HepG2 (cell line): ENCODE results near the gene C1S. TPM values are rescaled to one million over a fixed set of nuclear protein-coding genes. Genes with fewer than 3 reads are reported as not detected.

Experiments
- AHDC1 ChIP-seq: sonication (generic); formaldehyde crosslinking; IDR thresholded peaks from 2 replicates; pipeline ENCODE4 v1.5.1; 2020; ENCODE audit warnings: mild to moderate bottlenecking, missing genetic modification reagents, borderline replicate concordance
- ARID5B ChIP-seq: IDR thresholded peaks from 2 replicates; pipeline ENCODE4 v1.4.0; 2020; ENCODE audit warnings: mild to moderate bottlenecking, missing genetic modification reagents
- FOXP4 ChIP-seq: sonication (generic); formaldehyde crosslinking; IDR thresholded peaks from 2 replicates; pipeline ENCODE4 v1.4.0; 2020; ENCODE audit warnings: missing genetic modification reagents
- HNRNPLL ChIP-seq: fragments of 200-400 bp; formaldehyde crosslinking; IDR thresholded peaks from 2 replicates; pipeline ENCODE4 v1.6.1; 2017; ENCODE audit warnings: mild to moderate bottlenecking, low read depth, low read length; ENCODE audit not compliant: poor library complexity, severe bottlenecking
- ISX ChIP-seq: sonication (generic); formaldehyde crosslinking; conservative IDR thresholded peaks from 2 replicates; pipeline ENCODE4 v1.5.0; 2020; ENCODE audit warnings: missing genetic modification reagents
- KDM5A ChIP-seq: fragments of 200-600 bp; sonication (generic); IDR thresholded peaks from 2 replicates; pipeline ENCODE4 v1.7.0; 2018; ENCODE audit warnings: antibody characterized with exemption, mild to moderate bottlenecking, low read length, borderline replicate concordance
- KLF9 ChIP-seq: IDR thresholded peaks from 2 replicates; pipeline ENCODE4 v1.6.1; 2016; ENCODE audit warnings: low read depth
- MAFG ChIP-seq: sonication (generic); formaldehyde crosslinking; IDR thresholded peaks from 2 replicates; pipeline ENCODE4 v1.5.1; 2020; ENCODE audit warnings: mild to moderate bottlenecking, missing genetic modification reagents
- MBNL3 ChIP-seq: fragments of 250-450 bp; sonication (Bioruptor Pico); conservative IDR thresholded peaks from 2 replicates; pipeline ENCODE4 v1.8.0; 2022; ENCODE audit warnings: mild to moderate bottlenecking, inconsistent platforms
- NFYB ChIP-seq: sonication (generic); formaldehyde crosslinking; IDR thresholded peaks from 2 replicates; pipeline ENCODE4 v1.4.0; 2020; ENCODE audit warnings: missing genetic modification reagents
- NPAS2 ChIP-seq: sonication (generic); formaldehyde crosslinking; IDR thresholded peaks from 2 replicates; pipeline ENCODE4 v1.8.0; 2022; ENCODE audit warnings: mild to moderate bottlenecking, missing genetic modification reagents, borderline replicate concordance
- PHB2 ChIP-seq: fragments of 450-650 bp; IDR thresholded peaks from 2 replicates; pipeline ENCODE4 v1.6.1; 2018; ENCODE audit not compliant: partially characterized antibody
- SRSF9 ChIP-seq: fragments of 200-400 bp; formaldehyde crosslinking; IDR thresholded peaks from 2 replicates; pipeline ENCODE4 v1.6.1; 2018; ENCODE audit warnings: borderline replicate concordance, mild to moderate bottlenecking, low read depth, low read length; ENCODE audit not compliant: insufficient read depth, poor library complexity, severe bottlenecking
- ZNF17 ChIP-seq: sonication (generic); formaldehyde crosslinking; IDR thresholded peaks from 2 replicates; pipeline ENCODE4 v1.5.0; 2020; ENCODE audit warnings: mild to moderate bottlenecking, missing genetic modification reagents
- ZNF383 ChIP-seq: sonication (generic); formaldehyde crosslinking; IDR thresholded peaks from 2 replicates; pipeline ENCODE4 v1.4.0; 2020; ENCODE audit warnings: missing genetic modification reagents, mild to moderate bottlenecking, borderline replicate concordance
- ZNF597 ChIP-seq: sonication (generic); formaldehyde crosslinking; IDR thresholded peaks from 2 replicates; pipeline ENCODE4 v1.5.0; 2020; ENCODE audit warnings: missing genetic modification reagents
- polyA plus RNA-seq, 8 experiments: library from polyadenylated mRNA; depleted of rRNA in 3 of 8; stranded (reverse) in 7 of 8; unstranded in 1 of 8; fragments of >200 nt; fragmentation: Illumina TruSeq in 4 of 8; extraction: Trizol in 4 of 8; gene quantifications; 2 replicates each; pipeline versions ENCODE4 v1.2.1 to v1.2.3, GENCODE V29; 2011 to 2016; ENCODE audit warnings: low read depth in 4 of 8, missing spikeins in 1 of 8, mixed read lengths in 1 of 8; ENCODE audit not compliant: insufficient read depth in 1 of 8
- total RNA-seq, 5 experiments: library from RNA; depleted of rRNA; stranded (reverse); fragments of >200 nt; fragmentation: Illumina TruSeq; extraction: Trizol; gene quantifications; 2 replicates each; pipeline ENCODE4 v1.2.3, GENCODE V29; 2016; ENCODE audit warnings: low read depth in 1 of 5

C1S gene
- total and polyA plus RNA-seq, 2 of the 13 experiments (the other 11 are each of a cell fraction or from before 2014, with no cell fraction given), result 14.5 to 18.2 TPM

GRCh38 chr12:7108796-7109571, 48.5 kb downstream of the C1S start, which contains the start of gene C1RL (continued):
- peak; percentile 59 for TF ChIP-seq ARID5B (CRISPR knock-in tag)
- no peak for TF ChIP-seq MAFG (CRISPR knock-in tag)
- TF ChIP-seq HNRNPLL, result no peak
- no peak for TF ChIP-seq ISX (CRISPR knock-in tag)
- no peak for TF ChIP-seq KDM5A
- TF ChIP-seq ZNF597 (CRISPR knock-in tag), result no peak
- peak; percentile 64 for TF ChIP-seq FOXP4 (CRISPR knock-in tag)
- no peak for TF ChIP-seq NPAS2 (CRISPR knock-in tag)
- TF ChIP-seq MBNL3, result no peak
- TF ChIP-seq AHDC1 (CRISPR knock-in tag), result no peak
- no peak for TF ChIP-seq SRSF9
- no peak for TF ChIP-seq KLF9 (CRISPR knock-in tag)
- no peak for TF ChIP-seq NFYB (CRISPR knock-in tag)
- TF ChIP-seq PHB2, result no peak
- TF ChIP-seq ZNF17, result no peak
- TF ChIP-seq ZNF383 (CRISPR knock-in tag), result no peak
